Kidney (tissue), 14 donors: ENCODE results near the gene UBE3D. TPM values are rescaled to one million over a fixed set of nuclear protein-coding genes. Genes with fewer than 3 reads are reported as not detected.
A peak's percentile ranks its signal among the peaks of the same experiment; 100 is the strongest.

Experiments
- DNase-seq, 5 donors: peaks; one replicate each; pipeline ENCODE4 v3.0.0-alpha.2; 2013 to 2020
- FAIRE-seq: peaks from 2 replicates; lab custom pipeline; 2012; peaks lifted over from hg19 to GRCh38; lab: Jason Lieb, UNC
- H3K27ac ChIP-seq, 2 donors: one replicate each; pipeline ENCODE4 v1.7.0; 2013; ENCODE audit warnings: low read depth in 2 of 2, low read length in 2 of 2, inconsistent platforms in 1 of 2
- H3K27me3 ChIP-seq: one replicate; pipeline ENCODE4 v1.7.1; 2013; ENCODE audit warnings: low read length, inconsistent platforms; ENCODE audit not compliant: control insufficient read depth, insufficient read depth
- H3K36me3 ChIP-seq, 3 donors: one replicate each; pipeline versions ENCODE4 v1.7.0 to v1.7.1; 2013; ENCODE audit warnings: low read length in 3 of 3, control low read depth in 1 of 3, inconsistent platforms in 1 of 3; ENCODE audit not compliant: insufficient read depth in 3 of 3, control insufficient read depth in 2 of 3
- H3K4me1 ChIP-seq, 3 donors: one replicate each; pipeline versions ENCODE4 v1.7.0 to v1.7.1; 2013; ENCODE audit warnings: low read length in 3 of 3, inconsistent platforms in 1 of 3, low read depth in 1 of 3; ENCODE audit not compliant: control insufficient read depth in 2 of 3, insufficient read depth in 2 of 3
- H3K4me3 ChIP-seq, 3 donors: one replicate each; pipeline versions ENCODE4 v1.7.0 to v1.8.1; 2013; ENCODE audit warnings: low read length in 3 of 3, control low read depth in 1 of 3, inconsistent platforms in 1 of 3
- H3K9ac ChIP-seq, 3 donors: one replicate each; pipeline versions ENCODE4 v1.7.0 to v1.7.1; 2013; ENCODE audit warnings: low read length in 3 of 3, control low read depth in 1 of 3, inconsistent platforms in 1 of 3
- H3K9me3 ChIP-seq, 3 donors: one replicate each; pipeline versions ENCODE4 v1.7.0 to v1.7.1; 2013; ENCODE audit warnings: low read length in 3 of 3, control low read depth in 1 of 3, inconsistent platforms in 1 of 3; ENCODE audit not compliant: control insufficient read depth in 2 of 3, insufficient read depth in 1 of 3
- CTCF ChIP-seq: IDR thresholded peaks from 3 replicates; pipeline ENCODE4 v1.5.1; 2012; ENCODE audit warnings: mild to moderate bottlenecking, moderate library complexity, borderline replicate concordance; ENCODE audit not compliant: insufficient read depth; ENCODE audit errors: extremely low read depth
- intact Hi-C: fragments of 100-400 bp; cut with DNase I; formaldehyde crosslinking; loops from one replicate; pipeline ENCODE4 v1.11.1; 2022
- polyA plus RNA-seq: library from polyadenylated mRNA; stranded (reverse); fragments of 350-450 nt; fragmentation: Illumina TruSeq; extraction: RNeasy Lipid Tissue Mini Kit (QIAGEN cat#74804); gene quantifications from one replicate; pipeline ENCODE4 v1.2.3, GENCODE V29; 2014; ENCODE audit warnings: low read depth, low replicate concordance; ENCODE audit not compliant: insufficient read depth
- total RNA-seq: library from RNA; stranded (reverse); fragmentation: NEBNext Ultra II Directional; extraction: Animal tissue kit (Norgen Biotek cat#: 25700); gene quantifications from one replicate; pipeline ENCODE4 v1.2.1, GENCODE V29; 2021
- donor health status: control.
- donor health status: control.
- donor health status: control.
- donor health status: control.
- donor health status: control.
- donor health status: DM: yes; HTN: yes; CAD: no.
- donor health status: Normal renal cell carcinoma (clear cell type).

The UBE3D gene
- total and polyA plus RNA-seq, 2 donors from 2014 or later = 4.8 to 6.0 TPM

DNA sequence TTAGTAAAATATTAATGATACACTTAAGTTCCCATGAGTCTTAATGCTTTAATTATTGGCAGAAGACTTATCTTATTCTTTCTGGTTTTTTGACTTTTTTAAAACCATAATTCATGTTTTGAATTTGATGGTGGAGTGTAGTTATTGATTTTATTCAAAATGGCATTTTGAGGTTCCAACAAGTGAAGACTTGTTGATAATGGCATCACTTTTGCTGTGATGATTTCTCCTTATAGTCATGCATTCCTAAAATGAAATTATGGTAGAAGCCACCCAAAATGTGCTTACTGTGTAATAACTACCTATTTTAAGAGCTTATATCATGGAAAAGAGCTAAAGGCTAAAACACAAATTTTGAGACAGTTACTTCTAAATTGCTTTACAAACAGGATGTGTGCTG is 4.0 kb upstream of the UBE3D start:
- Histone ChIP-seq H3K4me3 (no peak overlapping the region), H3K9me3 (no peaks in the 10 kb centered on the region), H3K27ac (no peak overlapping the region), H3K36me3 (no peaks in the 10 kb centered on the region), H3K27me3 (no peaks in the 10 kb centered on the region), H3K9ac (no peak overlapping the region), H3K4me1 (peaks cover 4 to 11% (median 7%) of the 10 kb centered on the region in 3 donors)
- intact Hi-C loops = no loop called here
- FAIRE-seq (peak; percentile 17), DNase-seq (no peak)
- no peak for TF ChIP-seq CTCF

- intact Hi-C loops = no loop called here
- H3K4me3 ChIP-seq = peak overlapping the region; percentile 87 to 94 (median 90)
- peak overlapping the region; percentile 80 to 98 (median 84) for H3K9ac ChIP-seq
- H3K27me3 ChIP-seq = no peaks in the 10 kb centered on the region
- peak overlapping the region; percentile 85 to 89 for H3K27ac ChIP-seq
- H3K4me1 ChIP-seq = peaks cover 4 to 11% (median 9%) of the 10 kb centered on the region in 3 donors
- TF ChIP-seq CTCF = no peak
- no peaks in the 10 kb centered on the region for H3K9me3 ChIP-seq
- H3K36me3 ChIP-seq = no peaks in the 10 kb centered on the region
- no peak for DNase-seq
- FAIRE-seq = no peak
Observed at GRCh38 chr6:83068616-83069015, 3.0 kb upstream of the UBE3D start.

GRCh38 chr6:83067448-83068439 is 2.1 kb upstream of the UBE3D start, which contains the start of gene DOP1A:
Gene DOP1A, plus strand, starts transcription at chr6:83067671. Its CDS starts 29,307 bp downstream, at chr6:83096978.
- Histone ChIP-seq H3K36me3 (no peaks in the 10 kb centered on the region), H3K9me3 (no peaks in the 10 kb centered on the region), H3K9ac (peak within 1 kb of the TSS; percentile 80 to 98 (median 84)), H3K27ac (peak within 1 kb of the TSS; percentile 85 to 89), H3K4me3 (peak within 1 kb of the TSS; percentile 87 to 94 (median 90)), H3K27me3 (no peaks in the 10 kb centered on the region), H3K4me1 (peaks cover 4 to 11% (median 9%) of the 10 kb centered on the region in 3 donors)
- intact Hi-C loops = no loop called here
- TF ChIP-seq CTCF = peak; percentile 98
- DNase-seq (peak; percentile 96 to 99 (median 97)), FAIRE-seq (peak; percentile 64)
